EH (cell line): ENCODE results near the gene ERCC2.
"Not testable (repeated sequence)": the region's sequence is repeated elsewhere in the genome, so short reads cannot be mapped to it uniquely, and the experiment has no call there.

Experiments used
- DNase-seq: peaks from one replicate; pipeline ENCODE4 v3.0.0-alpha.2; 2015; ENCODE audit warnings: low read depth

ERCC2 gene

DNA sequence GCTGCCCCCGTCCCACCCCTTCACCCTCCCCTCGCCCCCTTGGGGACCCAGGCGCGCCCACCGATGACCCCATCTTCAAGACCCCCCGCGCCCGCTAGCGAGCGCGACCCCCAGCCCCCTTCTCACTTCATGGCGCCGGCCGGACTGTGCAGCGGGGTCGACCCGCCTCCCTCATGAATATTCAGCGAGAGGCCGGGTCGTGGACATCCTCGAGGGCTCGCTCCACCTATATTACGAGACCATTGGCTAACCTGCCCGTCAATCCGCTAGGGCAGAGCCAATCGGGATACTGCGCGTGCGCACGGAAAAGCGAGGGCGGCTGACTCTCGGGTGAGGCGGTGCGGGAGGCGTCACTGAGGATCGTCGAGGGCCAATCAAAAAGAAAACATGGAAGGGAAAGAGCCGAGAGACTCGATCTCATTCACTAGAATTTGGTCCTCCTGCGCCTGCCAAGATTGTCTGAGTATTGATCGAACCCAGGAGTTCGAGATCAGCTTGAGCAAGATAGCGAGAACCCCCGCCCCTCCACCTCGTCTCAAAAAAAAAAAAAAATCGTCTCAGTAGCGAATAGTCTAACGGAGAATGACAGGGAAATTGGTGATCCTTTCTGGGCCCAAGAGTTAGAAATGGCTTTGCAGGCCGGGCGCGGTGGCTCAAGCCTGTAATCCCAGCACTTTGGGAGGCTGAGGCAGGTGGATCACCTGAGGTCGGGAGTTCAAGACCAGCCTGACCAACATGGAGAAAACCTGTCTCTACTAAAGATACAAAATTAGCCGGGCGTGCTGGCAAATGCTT is at the start of gene ERCC2:
ERCC2 (minus strand) TSS at position 164 of the 795 bp plus-strand sequence; CDS start at position 131, 33 bp downstream.
- peak; percentile 97 for DNase-seq

DNA sequence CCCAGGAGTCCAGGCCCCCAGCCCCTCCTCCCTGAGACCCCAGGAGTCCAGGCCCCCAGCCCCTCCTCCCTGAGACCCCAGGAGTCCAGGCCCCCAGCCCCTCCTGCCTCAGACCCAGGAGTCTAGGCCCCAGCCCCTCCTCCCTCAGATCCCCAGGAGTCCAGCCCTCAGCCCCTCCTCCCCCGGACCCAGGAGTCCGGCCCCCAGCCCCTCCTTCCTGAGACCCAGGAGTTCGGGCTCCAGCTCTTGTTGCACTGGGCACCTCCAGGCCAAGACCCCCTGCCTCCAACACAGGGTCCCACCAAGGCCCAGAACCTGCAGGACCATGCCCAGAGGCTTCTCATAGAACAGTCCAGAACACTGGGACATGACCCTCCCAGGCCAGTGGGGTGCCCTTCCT is 49.5 kb upstream of the ERCC2 start:
- no peak for DNase-seq

DNA sequence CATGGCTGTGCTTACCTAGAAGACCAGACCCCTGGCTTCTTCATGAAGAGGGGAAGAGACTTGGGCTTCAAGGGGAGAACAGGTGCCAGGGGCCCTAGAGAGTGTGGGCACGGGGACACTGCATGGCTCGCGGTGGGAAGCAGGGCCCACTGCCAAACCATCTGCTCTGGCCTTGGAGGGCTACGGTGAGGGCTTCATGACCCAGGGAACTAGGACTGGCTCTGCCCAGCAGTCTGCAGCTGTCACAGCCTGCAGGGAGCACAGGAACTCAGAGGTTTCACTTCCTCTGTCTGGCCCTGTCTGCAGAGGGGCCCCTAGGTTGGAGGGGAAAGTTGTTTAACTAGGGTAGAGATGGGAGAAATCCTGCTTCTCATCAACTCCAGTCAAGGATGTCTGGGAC is 49.0 kb upstream of the ERCC2 start:
- DNase-seq = no peak

DNA sequence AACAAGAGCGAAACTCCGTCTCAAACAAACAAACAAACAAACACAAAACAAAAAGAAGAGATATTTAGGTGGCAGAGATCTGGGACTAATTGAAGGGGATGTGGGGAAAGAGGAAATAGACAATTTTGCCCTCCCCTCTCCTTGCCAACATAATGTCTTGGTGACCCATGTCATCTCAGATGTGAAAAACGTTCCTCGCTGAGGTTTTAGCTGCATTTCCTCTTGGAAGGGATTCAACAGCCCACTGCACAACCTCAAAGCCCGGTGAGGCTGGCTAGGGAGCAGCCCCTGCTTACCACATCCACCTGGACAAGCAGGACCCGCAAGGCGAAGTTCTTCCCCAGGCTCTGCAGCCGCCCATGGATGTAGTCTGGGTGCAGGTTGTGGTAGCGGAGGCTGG is 48.4 kb upstream of the ERCC2 start:
- no peak for DNase-seq

DNA sequence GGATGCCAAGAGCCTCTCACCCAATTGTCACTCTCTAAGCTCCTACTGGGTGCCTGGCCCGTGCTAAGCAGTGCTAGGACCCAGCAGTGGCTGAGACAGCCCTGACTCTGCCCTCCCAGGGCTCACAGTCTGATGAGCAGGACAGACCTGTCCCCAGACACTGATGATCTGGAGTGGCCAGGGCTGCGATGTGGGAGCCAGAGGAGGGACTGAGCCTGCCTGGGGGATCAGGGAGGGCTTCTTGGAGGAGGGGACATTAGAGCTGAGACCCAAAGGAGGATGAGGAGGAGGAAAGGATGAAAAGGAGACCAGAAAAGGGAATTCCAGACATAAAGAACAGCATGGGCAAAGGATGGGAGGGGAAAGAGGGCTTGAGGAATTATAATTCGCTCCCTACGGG is 46.8 kb upstream of the ERCC2 start:
- DNase-seq = no peak

DNA sequence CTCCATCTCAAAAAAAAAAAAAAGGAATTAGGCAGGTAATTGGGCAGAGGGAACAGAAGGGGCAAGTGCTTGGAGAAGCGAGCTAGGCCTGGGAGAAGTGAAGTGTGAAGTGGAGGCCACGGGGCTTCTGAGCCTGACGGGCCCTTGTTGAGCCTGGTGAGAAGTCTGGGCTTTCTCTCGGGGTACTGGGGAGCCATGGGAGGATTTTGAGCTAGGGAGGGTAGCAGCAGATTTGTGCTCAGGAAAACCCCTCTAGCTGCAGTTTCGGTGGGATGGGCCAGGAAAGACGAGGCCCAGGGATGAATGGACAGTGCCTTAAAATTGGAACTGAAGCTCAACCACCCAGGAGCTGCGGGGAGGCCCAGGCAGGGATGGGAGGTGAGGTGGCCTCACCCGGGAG is 44.1 kb upstream of the ERCC2 start:
- no peak for DNase-seq

DNA sequence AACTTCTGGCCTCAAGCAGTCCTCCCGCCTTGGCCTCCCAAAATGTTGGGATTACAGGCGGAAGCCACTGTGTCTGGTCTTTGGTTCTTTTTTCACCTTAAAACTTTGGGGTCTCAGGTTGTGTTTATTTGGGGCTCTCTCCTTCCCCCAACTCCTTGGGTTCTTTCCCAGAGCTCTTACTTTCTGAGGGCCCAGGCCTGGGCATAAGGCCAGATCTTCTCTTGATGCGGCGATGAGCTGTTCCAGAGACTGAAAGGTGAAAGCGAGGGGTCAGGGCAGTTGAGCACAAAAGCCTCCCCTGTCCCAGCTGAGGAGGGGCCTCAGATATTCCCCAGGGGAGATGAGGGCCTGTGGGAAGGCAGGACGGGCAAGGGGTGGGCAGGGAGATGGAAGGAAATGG is 43.1 kb upstream of the ERCC2 start:
- no peak for DNase-seq

DNA sequence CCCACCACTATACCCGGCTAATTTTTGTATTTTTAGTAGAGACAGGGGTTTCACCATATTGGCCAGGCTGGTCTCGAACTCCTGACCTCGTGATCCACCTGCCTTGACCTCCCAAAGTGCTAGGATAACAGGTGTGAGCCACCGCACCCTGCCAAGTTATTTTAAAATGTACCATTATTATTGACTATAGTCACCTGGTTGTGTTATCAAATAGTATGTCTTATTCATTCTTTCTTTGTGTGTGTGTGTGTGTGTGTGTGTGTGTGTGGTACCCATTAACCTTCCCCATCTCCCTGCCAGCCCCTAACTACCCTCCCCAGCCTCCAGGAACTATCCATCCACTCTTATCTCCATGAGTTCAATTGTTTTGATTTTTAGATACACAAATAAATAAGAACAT is 40.0 kb upstream of the ERCC2 start:
- not testable (repeated sequence) for DNase-seq

DNA sequence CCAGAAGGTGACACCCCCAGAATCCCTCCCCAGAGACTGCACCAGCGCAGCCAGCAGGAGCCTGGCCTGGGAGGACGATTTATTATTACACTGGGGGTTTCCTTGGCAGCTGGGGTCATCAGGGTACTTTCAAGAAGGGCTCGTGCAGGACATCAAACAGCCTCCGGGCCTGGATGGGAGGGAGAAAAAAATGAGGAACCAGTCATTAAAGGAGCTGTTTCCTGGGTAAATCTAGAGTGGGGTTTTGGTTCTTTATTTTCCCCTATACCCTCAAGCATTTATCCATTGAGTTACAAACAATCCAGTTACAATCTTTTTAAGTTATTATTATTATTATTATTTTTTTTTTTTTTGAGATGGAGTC is 39.2 kb upstream of the ERCC2 start:
- DNase-seq = no peak

DNA sequence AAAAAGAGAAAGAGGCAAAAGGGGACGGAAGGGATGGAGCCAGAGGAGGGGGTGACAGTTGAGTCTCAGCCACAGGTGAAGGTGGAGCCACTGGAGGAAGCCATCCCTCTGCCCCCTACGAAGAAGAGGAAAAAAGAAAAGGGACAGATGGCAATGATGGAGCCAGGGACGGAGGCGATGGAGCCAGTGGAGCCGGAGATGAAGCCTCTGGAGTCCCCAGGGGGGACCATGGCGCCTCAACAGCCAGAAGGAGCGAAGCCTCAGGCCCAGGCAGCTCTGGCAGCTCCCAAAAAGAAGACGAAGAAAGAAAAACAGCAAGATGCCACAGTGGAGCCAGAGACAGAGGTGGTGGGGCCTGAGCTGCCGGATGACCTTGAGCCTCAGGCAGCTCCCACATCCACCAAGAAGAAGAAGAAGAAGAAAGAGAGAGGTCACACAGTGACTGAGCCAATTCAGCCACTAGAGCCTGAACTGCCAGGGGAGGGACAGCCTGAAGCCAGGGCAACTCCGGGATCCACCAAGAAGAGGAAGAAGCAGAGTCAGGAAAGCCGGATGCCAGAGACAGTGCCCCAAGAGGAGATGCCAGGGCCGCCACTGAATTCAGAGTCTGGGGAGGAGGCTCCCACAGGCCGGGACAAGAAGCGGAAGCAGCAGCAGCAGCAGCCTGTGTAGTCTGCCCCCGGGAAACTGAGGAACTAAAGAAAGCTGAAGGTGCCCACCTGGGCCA is 38.6 kb upstream of the ERCC2 start:
- DNase-seq = no peak

DNA sequence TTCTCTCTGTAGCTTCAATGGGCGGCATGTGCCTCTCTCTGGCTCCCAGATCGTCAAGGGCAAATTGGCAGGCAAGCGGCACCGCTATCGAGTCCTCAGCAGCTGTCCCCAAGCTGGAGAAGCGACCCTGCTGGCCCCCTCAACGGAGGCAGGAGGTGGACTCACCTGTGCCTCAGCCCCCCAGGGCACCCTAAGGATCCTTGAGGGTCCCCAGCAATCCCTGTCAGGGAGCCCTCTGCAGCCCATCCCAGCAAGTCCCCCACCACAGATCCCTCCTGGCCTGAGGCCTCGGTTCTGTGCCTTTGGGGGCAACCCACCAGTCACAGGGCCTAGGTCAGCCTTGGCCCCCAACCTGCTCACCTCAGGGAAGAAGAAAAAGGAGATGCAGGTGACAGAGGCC is 37.7 kb upstream of the ERCC2 start:
- no peak for DNase-seq

DNA sequence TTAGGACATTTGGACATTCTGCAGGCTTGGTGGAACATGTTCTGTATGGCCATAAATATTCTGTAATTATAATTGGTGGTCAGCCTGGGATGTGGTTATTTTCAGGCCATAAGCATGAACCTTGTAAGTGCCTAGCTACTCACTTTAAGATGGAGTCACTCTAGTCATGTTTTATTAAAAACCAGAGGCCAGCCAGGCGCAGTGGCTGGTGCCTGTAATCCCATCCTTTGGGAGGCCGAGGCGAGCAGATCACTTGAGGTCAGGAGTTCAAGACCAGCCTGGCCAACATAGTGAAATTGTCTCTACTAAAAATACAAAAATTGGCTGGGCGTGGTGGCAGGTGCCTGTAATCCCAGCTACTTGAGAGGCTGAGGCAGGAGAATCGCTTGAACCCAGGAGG is 37.2 kb upstream of the ERCC2 start:
- DNase-seq = not testable (repeated sequence)

DNA sequence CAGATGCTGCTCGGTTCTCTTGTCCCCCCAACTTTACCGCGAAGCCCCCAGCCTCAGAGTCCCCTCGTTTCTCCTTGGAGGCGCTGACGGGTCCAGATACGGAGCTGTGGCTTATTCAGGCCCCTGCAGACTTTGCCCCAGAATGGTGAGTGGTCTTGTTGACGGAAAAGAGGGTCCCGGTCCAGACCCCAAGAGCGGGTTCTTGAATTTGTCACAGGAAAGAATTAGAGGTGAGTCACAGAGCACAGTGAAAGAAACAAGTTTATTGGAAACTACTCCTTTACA is 36.7 kb upstream of the ERCC2 start:
- DNase-seq = no peak

DNA sequence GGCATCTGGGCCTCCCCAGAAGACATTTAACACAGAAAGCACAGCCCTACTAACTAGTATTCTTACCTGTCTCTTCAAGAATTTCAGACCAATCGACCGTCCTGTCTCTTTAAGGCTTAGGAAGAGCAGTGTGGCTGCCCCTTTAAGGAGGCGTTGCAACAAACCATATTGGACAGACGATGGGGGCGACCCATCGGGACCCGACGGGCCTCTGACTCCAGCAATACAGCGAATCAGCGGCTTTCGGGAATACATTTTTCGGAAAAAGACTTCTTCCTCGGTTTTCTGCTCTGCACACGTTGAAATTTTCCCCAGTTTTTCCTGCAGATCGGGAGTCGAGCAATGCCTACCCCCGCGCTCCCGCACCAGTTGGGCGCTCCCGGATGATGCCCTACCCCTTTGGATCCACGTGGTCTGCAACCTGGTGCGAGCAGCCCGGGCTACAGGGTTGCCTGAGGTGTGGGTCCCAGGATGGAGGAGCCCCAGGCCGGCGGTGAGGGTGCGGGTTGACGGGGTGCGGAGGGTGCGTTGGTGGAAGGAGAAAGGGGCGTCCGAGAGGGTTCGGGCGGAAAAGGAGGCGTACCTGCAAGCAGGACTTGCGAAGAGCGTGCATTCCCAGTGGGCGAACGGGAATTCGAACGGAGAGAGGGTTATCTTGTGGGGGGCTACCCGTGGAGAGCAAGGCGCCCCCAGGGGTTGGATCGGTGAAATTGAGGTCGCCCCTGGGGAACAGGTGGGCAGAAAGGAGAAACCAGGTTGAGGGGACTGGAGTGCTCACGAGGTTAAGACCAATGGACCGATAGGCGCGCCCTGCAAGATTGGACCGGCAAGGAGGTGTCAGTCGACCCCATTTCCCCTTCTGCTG is 36.1 kb upstream of the ERCC2 start, which contains the start of gene POLR1G:
POLR1G (plus strand) TSS at position 419 of the 865 bp plus-strand sequence; CDS start at position 472, 53 bp downstream.
- peak; percentile 87 for DNase-seq

DNA sequence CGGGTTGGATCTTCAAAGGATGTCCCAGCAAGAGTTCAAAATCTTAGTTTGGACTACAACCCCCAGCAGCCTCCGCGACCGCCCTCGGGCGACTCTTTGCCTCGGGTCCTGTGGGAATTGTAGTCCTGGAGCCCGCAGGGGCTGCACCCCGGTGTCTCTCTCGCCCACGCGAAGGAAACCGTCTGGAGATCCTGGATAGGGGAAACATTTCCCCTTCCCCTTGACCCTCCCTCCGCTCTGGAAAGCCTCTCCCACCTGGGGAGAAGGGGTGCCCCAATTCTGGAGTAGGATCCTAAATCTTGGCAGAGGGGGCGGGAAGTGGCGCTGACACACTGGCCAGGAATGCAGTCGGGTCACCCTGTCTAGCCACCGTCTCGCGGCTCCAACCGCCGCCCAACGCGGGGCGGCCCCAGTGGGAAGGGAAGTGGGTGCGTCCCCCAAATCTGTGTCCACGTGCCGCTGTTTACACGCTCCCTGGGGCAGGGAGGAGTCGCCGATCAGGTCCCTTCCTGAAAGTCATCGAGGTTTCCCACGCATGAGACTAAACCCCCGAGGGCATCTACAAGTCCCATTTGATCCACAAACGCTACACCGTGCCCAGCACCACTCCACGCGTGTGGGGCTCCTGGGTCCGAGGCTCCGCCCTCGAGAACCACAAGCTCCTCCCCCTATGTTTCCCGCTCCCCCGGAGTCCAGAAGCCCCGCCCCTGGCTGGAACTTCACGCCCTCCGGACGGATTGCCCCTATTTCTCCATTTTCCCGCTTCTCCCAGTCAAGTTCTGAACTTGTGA is 35.3 kb upstream of the ERCC2 start:
- DNase-seq = peak; percentile 94

DNA sequence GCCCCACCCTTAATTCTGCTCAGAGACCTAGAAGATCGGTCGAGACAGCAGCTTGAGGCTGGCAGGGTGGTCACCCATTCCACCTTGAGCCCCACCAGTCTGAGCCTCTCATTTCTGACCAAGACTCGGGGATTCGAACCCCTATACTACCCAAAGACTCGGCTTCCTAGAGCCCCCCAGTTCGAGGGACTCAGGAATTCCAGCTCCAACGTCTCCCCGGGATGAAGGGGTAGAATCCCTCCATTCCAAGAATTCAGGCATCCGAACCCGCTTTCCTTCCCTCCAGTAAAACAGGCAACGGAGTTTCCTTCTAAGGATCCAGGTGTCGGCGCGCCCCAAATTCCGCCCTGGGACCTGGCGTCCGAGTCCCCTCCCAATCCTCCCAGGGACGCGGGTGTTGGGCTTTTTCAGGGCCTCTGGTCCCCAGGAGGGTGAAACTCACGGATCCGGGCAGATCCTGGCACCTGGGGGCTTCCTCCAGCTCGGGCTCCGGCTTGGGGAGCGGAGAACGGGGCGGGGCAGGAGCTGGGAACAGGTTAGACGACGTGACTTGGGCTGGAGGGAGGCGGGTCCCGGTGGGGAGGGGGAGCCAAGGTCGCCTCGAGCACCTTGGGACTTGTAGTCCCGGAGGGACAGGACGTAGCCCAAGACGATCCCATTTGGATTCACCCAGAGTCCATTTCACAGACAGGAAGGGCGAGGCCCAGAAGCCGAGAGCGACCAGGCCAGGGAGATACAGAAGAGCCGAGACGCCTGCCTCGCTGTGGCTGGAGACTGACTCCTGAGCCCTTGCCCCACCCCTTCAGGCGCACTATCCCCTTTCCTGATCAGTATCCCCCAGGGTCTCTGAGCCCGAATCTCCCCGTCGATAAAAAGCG is 34.4 kb upstream of the ERCC2 start, which contains the start of gene PPP1R13L:
PPP1R13L (minus strand) TSS at position 513 of the 878 bp plus-strand sequence. CDS start 6,751 bp downstream, outside the sequence.
- peak; percentile 89 for DNase-seq

DNA sequence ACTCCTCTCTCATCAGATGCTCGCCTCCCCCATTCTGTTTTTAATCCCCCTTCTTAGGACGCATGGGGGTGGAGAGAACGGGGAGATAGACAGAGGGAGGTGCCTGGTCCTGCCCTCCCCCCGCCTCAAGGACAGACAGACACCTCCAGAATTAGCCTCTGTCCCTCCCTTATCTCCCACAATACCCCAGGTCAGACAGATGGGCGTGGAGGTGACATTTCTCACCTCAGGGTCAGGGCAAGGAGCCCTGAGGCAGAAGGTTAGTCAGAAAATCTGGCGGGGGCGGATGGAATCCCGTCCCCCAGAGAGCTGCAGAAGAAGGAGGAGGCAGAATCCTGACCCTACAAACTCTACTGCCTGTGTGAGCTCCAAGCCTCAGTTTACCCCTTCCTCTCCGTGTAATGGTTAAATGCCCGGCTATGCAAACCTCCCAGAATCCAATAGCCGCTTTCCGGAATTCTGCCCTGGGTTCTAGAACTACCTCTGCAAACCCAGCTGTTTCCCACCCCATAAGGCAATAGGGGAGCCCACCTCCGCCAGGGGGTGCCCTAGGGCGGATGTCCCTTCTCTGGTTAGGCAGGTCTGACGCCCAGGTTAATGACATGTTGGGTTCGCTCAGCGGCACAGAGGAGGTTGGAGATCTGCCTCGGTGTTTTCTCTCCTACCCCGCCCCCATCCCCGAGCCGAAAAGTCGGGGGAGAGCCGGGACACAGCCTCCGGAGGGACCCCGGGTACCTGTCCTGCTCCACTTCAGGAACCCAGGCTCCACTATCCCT is 33.6 kb upstream of the ERCC2 start:
- DNase-seq = peak; percentile 63

DNA sequence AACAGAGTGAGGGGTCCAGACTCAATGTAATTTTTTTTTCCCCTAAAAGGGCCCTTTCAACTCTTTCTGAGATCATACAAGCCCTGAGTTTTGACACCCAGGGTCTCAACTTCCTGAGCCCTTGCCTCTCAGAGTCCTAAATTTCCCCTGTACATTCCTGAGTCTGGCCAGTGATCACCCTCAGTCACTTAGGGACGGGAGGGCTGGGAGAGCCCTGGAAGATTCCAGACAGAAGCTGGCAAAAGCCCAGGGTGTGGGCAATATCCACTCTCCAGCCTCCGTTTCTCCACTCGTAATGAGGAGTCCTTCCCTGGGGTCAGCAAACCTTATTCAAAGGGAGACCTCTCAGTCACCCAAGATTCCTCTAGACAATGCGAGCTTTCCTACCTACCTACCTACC is 32.9 kb upstream of the ERCC2 start:
- DNase-seq = peak; percentile 46

DNA sequence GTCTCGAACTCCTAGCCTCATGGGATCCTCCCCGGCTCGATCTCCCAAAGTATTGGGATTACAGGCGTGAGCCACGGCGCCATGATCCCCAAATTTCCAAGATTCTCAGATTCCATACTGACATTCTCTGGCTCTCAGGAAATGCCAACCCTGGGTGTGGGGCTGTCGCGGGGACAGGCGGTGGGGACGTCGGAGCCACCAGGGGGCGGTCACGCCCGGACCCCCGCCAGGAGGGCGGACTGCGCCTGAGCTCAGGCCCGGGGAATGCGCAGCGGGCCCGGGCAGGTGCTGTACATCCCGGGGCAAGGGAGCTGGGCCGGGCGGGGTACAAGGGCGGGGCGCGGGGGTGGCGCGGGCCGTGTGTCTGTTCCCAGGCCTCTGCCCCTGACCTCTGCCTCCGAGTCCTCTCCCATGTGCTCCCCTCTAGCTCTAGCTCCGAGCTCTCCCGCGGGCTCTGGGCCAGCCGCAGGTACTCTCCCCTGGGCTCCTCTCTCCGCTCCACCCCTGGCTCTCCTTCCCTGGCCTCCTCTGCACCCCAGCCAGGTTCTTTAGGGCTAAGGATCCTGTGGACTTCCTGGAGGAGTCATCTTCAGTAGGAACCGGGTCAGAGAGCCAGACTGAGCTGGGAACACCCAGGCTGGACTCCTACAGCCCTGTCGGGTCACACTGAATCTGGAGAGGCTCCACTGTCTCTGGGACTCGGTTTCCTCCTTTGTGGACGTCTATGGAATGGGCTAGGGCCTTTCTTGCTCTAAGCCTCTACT is 32.1 kb upstream of the ERCC2 start:
- peak; percentile 65 for DNase-seq
